Naive thymus-derived CD8-positive, alpha-beta T cell (primary cell): Measurements from ENCODE around the gene CCNI2. TPM values are rescaled to one million over a fixed set of nuclear protein-coding genes. Genes with fewer than 3 reads are reported as not detected.

Source experiments
- ATAC-seq, 2 donors: fragments of 150-1000 bp; cut with Tn5 transposase in 1 of 2; sonication (Bioruptor Pico), chemical (Tn5 transposase) in 1 of 2; 1 replicate in 1 of 2; 2 replicates in 1 of 2; pipeline ENCODE4 v1.10.0; 2021; ENCODE audit warnings: mild to moderate bottlenecking in 2 of 2, moderate library complexity in 2 of 2
- POLR2A ChIA-PET: fragments of 350-600 bp; sonication (Branson Sonifier 250); formaldehyde crosslinking; loops from one replicate; lab custom pipeline; 2021; ENCODE audit warnings: antibody characterized with exemption; lab: Charles Lee
- DNase-seq, 10 donors: peaks; one replicate each; pipeline versions ENCODE4 v3.0.0 to v3.0.0-alpha.2; 2020 to 2022
- H3K27ac Mint-ChIP-seq, 10 donors: one replicate each; pipeline ENCODE4 v1.8.0; 2020 to 2022; ENCODE audit warnings: mild to moderate bottlenecking in 10 of 10, mixed read lengths in 10 of 10, moderate library complexity in 4 of 10, inconsistent platforms in 1 of 10
- H3K27me3 Mint-ChIP-seq, 5 donors: one replicate each; pipeline ENCODE4 v1.8.0; 2021 to 2022; ENCODE audit warnings: mixed read lengths in 5 of 5
- H3K36me3 Mint-ChIP-seq, 3 donors: one replicate each; pipeline ENCODE4 v1.8.0; 2020 to 2022; ENCODE audit warnings: mixed read lengths in 3 of 3, mild to moderate bottlenecking in 2 of 3, inconsistent platforms in 1 of 3
- H3K4me1 Mint-ChIP-seq, 4 donors: one replicate each; pipeline ENCODE4 v1.8.0; 2021 to 2022; ENCODE audit warnings: mixed read lengths in 4 of 4
- H3K4me3 Mint-ChIP-seq, 10 donors: one replicate each; pipeline ENCODE4 v1.8.0; 2020 to 2022; ENCODE audit warnings: mild to moderate bottlenecking in 10 of 10, mixed read lengths in 10 of 10, moderate library complexity in 6 of 10, inconsistent platforms in 1 of 10
- H3K9me3 Mint-ChIP-seq, 9 donors: one replicate each; pipeline ENCODE4 v1.8.0; 2020 to 2022; ENCODE audit warnings: mixed read lengths in 9 of 9, mild to moderate bottlenecking in 3 of 9, inconsistent platforms in 1 of 9, moderate library complexity in 1 of 9
- polyA plus RNA-seq, 3 donors: library from polyadenylated mRNA; unstranded; fragments of 300-500 nt; fragmentation: Illumina TruSeq; gene quantifications; one replicate each; pipeline ENCODE4 v1.2.3, GENCODE V29; 2021
- total RNA-seq, 8 experiments: library from RNA in 2 of 8; stranded (reverse) in 2 of 8; gene quantifications; one replicate each; pipeline ENCODE4 v1.2.3 and lab custom pipeline; 2021 to 2026

The CCNI2 gene
- total and polyA plus RNA-seq, 5 experiments from 2014 or later, result 1.1 to 10.2 (median 2.8) TPM

DNA sequence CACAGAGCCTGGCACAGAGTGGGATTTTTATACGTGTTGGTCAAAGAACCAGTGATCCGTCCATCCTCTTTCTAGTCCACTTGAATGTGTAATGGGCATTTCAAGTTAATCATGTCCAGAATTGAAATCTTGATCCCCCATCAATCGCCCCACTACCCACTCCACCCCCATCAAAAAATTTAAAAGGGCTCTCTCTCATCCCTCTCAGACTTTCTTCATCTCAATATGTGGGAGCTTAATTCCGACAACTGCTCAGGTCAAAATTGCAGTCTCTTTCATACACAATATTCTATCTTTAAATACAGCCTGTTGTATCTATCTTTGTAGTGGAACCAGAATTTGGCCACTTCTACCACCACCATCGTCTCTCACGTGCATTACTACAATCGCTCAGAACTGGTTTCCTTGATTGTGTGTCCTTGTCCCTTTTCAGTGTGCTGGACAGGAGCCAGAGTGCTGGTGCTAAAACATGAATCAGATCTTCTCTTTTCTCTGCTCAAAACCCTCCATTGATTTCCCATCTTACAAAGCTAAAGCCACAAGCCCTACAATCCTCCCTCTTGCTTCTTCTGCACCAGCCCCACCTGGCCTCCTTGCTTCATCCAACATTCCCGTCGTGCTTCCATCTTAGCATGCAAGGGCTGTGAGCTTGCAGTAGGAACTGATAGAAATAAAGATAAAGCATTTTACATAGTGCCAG, 9.1 kb upstream of the CCNI2 start:
- Mint-ChIP-seq H3K4me3 (peak overlapping the region; percentile 91 to 96 (median 94)), H3K9me3 (no peaks in the 10 kb centered on the region), H3K27me3 (peaks cover 0 to 9% (median 0%) of the 10 kb centered on the region in 5 donors), H3K36me3 (peaks cover 0 to 9% (median 0%) of the 10 kb centered on the region in 3 donors), H3K27ac (peak overlapping the region; percentile 89 to 97 (median 94)), H3K4me1 (peaks cover 14 to 36% (median 32%) of the 10 kb centered on the region in 4 donors)
- ATAC-seq (no peak), DNase-seq (no peak)
- POLR2A ChIA-PET, result interaction anchor here (0.5 to 3.2 kb wide), 9 partner anchors 10 to 330 kb away, joined by 3 to 52 read pairs (median 4); partner anchors contain the start of genes CCNI2, HSPA4, RAD50 and SOWAHA

DNA sequence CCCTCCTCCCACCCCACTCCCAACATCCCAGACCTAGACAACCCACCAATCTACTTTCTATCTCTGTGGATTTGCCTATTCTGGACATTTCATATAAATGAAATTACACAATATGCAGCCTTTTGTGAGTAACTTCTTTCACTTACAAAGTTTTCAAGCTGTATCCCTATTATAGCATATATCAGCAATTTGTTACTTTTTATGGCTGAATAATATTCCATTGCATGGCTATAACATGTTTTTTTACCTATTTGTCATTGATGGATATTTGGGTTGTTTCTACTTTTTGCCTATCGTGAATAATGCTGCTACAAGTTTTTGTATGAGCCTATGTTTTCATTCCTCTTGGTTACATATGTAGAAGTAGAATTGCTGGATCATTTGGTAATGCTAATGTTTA, 8.0 kb upstream of the CCNI2 start:
- Mint-ChIP-seq H3K36me3 (no peaks in the 10 kb centered on the region), H3K27me3 (peaks cover 0 to 10% (median 0%) of the 10 kb centered on the region in 5 donors), H3K4me1 (peaks cover 14 to 36% (median 30%) of the 10 kb centered on the region in 4 donors), H3K9me3 (no peaks in the 10 kb centered on the region), H3K27ac (peak overlapping the region in 2 of 10 donors; percentile 4 to 94), H3K4me3 (peak overlapping the region in 1 of 10 donors; percentile 95)
- no peak for DNase-seq
- no peak for ATAC-seq
- POLR2A ChIA-PET, result no interaction called here

DNA sequence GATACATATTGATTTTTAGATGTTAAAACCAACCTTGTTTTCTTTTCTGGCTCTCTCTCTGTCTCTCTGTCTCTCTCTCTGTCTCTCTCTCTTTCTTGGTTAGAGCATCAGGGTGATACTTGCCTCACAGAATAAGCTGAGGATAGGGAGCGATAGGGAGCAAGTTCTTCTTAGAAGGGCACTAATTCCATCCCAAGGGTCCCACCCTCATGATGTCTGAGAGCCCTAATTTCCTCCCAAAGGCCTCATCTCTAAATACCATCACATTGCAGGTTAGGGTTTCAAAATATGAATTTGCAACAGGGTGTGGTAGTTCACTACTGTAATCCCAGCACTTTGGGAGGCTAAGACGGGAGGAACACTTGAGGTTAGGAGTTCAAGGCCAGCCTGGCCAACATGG, 5.1 kb upstream of the CCNI2 start:
- POLR2A ChIA-PET, result no interaction called here
- DNase-seq (no peak), ATAC-seq (no peak)
- no peaks in the 10 kb centered on the region for H3K9me3 Mint-ChIP-seq
- H3K4me3 Mint-ChIP-seq, result no peak overlapping the region
- H3K27me3 Mint-ChIP-seq, result peaks cover 0 to 20% (median 0%) of the 10 kb centered on the region in 5 donors
- H3K36me3 Mint-ChIP-seq, result no peaks in the 10 kb centered on the region
- no peak overlapping the region for H3K27ac Mint-ChIP-seq
- peaks cover 12 to 18% (median 15%) of the 10 kb centered on the region in 4 donors for H3K4me1 Mint-ChIP-seq

DNA sequence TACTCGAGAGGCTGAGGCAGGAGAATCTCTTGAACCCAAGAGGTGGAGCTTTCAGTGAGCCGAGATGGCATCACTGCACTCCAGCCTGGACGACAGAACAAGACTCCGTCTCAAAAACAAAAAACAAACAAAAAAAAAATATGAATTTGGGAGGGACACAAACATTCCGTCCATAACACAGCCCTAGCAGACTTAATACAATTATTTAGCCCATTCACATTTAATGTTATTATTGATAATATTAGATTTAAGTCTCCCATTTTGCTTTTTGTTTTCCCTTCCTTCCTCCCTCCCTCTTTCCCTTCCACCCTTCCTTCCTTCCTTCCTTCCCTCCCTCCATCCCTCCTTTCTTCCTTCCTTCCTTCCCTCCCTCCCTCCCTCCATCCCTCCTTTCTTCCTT, 4.6 kb upstream of the CCNI2 start:
- Mint-ChIP-seq H3K36me3 (no peaks in the 10 kb centered on the region), H3K27ac (no peak overlapping the region), H3K9me3 (no peaks in the 10 kb centered on the region), H3K27me3 (peaks cover 0 to 20% (median 0%) of the 10 kb centered on the region in 5 donors), H3K4me3 (no peak overlapping the region), H3K4me1 (peaks cover 8 to 14% (median 11%) of the 10 kb centered on the region in 4 donors)
- DNase-seq (no peak), ATAC-seq (no peak)
- POLR2A ChIA-PET, result no interaction called here

DNA sequence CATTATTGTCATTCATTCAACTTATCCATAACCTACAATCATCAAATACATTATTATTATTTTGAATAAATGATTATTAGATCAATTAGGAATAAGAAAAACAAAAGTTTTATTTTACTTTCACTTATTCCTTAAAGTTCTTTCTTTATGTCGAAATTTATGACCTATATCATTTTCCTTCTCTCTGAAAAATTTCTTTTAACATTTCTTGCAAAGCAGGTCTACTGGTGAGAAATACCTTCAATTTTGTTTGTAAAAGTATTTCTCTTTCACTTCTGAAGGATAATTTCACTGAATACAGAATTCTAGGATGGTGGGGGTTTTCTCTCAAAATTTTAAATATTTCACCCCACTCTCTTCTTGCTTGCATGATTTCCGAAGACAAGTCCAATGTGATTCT, 2.6 kb upstream of the CCNI2 start:
- POLR2A ChIA-PET, result no interaction called here
- Mint-ChIP-seq H3K4me1 (peaks cover 2 to 8% (median 7%) of the 10 kb centered on the region in 4 donors), H3K9me3 (no peaks in the 10 kb centered on the region), H3K27ac (no peak overlapping the region), H3K36me3 (no peaks in the 10 kb centered on the region), H3K4me3 (no peak overlapping the region), H3K27me3 (peaks cover 0 to 20% (median 0%) of the 10 kb centered on the region in 5 donors)
- DNase-seq (no peak), ATAC-seq (no peak)

DNA sequence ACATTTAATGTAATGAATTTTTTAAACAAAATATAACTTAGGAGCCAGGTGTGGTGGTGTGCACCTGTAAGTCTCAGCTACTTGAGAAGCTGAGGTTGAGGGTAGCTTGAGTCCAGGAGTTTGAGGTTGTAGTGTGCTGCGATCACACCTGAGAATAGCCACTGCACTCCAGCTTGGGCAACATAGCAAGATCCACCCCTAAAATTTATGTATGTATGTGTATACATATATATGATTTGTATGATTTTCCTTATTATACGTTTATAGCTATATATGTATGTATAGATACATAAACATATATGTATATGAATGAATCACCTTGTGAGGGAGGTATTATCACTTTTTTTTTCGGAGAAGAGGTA, 653 bp upstream of the CCNI2 start:
- peaks cover 0 to 17% (median 0%) of the 10 kb centered on the region in 5 donors for H3K27me3 Mint-ChIP-seq
- H3K9me3 Mint-ChIP-seq, result no peaks in the 10 kb centered on the region
- peaks cover 0 to 7% (median 2%) of the 10 kb centered on the region in 3 donors for H3K36me3 Mint-ChIP-seq
- peak overlapping the region in 8 of 10 donors; percentile 48 to 88 (median 58) for H3K27ac Mint-ChIP-seq
- DNase-seq (no peak), ATAC-seq (no peak)
- peak overlapping the region; percentile 74 to 91 (median 82) for H3K4me3 Mint-ChIP-seq
- peaks cover 2 to 8% (median 7%) of the 10 kb centered on the region in 4 donors for H3K4me1 Mint-ChIP-seq
- POLR2A ChIA-PET, result interaction anchor here (0.9 to 3.5 kb wide), 8 partner anchors 9 to 305 kb away, joined by 3 to 52 read pairs (median 4); partner anchors contain the start of genes AFF4, HSPA4, KIF3A and RAD50

DNA sequence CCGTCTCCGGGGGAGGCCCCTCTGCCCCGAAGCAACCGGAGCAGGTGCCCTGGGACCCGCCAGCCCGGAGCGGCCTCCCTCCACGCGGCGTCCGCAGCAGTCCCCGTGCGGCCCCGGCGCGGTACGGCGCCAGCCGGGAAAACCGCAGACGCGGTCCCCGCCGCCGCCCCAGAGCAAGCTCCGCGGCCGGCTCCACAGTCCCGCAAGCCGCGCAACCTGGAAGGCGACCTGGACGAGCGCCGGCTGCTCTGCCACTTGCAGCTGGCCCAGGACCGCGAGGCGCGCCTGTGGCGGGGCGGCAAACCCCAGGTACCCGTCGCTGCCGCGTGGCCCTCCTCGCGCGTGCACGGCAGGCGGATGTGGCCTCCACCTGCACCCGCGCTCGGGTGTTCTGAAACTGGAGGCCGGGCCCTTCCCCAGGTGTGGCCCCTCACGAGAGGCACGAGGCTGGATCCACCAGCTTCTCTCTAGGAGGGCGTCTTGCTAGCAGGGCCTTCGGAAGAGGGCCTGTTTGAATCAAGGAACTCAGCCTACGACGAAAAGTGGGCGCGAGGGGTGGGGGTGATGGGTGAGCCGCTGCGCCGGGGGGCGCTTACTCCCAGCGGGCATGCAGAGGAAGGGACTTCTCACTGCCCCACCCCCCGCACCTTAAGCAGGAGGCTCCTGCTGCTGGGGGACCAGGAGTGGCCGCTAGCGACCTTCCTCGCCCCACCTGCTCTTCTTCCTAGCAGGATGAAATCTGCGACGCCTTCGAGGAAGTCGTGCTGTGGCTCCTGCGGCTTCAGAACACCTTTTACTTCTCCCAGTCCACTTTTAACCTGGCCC, 602 bp downstream of the CCNI2 start:
- H3K27ac Mint-ChIP-seq, result peak overlapping the region in 7 of 10 donors; percentile 24 to 83 (median 74)

DNA sequence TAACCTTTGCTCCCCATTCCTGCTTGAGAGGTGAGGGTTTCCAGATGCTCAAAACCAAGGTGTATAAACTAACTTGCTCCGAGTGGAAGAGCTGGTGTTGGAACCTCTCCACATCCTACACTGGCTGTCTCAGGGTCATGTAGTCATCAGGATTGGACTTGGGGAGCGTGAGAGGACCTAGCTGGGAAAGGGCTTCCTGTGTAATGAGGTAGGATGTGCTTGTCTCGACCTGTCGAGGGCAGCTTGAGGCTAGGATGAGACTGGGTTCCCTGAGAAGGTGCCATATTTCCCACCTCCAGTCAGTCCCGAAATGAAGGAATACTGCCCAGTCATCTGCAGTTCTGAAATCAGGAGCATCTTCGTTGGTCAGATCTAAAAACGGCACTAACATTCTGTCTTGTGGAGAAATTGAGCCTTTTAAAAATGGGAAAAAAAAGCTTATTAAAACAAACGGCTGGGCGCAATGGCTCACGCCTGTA, 1.3 kb downstream of the CCNI2 start:
- peaks cover 0 to 13% (median 0%) of the 10 kb centered on the region in 5 donors for H3K27me3 Mint-ChIP-seq
- peaks cover 0 to 10% (median 5%) of the 10 kb centered on the region in 3 donors for H3K36me3 Mint-ChIP-seq
- H3K9me3 Mint-ChIP-seq, result no peaks in the 10 kb centered on the region
- POLR2A ChIA-PET, result interaction anchor here (2.1 to 3.5 kb wide), 2 partner anchors 11 to 71 kb away, joined by 7 to 52 read pairs; partner anchors contain the start of gene KIF3A
- peak overlapping the region; percentile 62 to 85 (median 68) for H3K4me3 Mint-ChIP-seq
- no peak for ATAC-seq
- H3K4me1 Mint-ChIP-seq, result peaks cover 6 to 9% (median 8%) of the 10 kb centered on the region in 4 donors
- DNase-seq, result peak in 1 of 10 donors; percentile 9
- H3K27ac Mint-ChIP-seq, result peak overlapping the region in 9 of 10 donors; percentile 25 to 83 (median 74)

More for the DNA sequence above, 602 bp downstream of the CCNI2 start:
- Mint-ChIP-seq H3K36me3 (peaks cover 0 to 9% (median 5%) of the 10 kb centered on the region in 3 donors), H3K4me3 (peak overlapping the region; percentile 62 to 85 (median 68)), H3K9me3 (no peaks in the 10 kb centered on the region), H3K27me3 (peaks cover 0 to 13% (median 0%) of the 10 kb centered on the region in 5 donors), H3K4me1 (peaks cover 4 to 8% (median 7%) of the 10 kb centered on the region in 4 donors)
- POLR2A ChIA-PET, result interaction anchor here (0.8 to 3.5 kb wide), 13 partner anchors 8 to 379 kb away, joined by 3 to 52 read pairs (median 3); partner anchors contain the start of genes KIF3A, RAD50, SEPTIN8 and SLC22A5
- DNase-seq, result peak; percentile 23 to 75 (median 50)
- peak; percentile 55 to 62 for ATAC-seq

DNA sequence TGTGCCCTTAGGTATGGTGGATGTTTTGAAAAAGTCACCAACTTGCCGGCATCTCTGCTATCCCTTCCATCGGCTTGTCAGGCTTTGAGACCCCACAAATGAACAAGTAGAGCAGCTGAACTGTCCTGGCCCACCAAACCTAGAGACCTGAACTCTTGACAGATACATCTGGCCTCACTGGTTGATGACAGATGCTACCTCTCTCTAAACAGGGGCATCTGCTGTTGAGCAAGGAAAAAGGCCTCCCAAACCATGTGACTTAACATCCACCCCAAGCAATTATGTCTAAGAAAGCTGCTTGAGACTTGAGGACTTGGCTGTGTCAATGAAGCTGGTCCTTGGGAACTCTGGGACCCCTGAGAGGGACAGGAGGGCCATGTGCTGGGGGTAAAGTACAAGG, 2.3 kb downstream of the CCNI2 start:
- DNase-seq, result no peak
- POLR2A ChIA-PET, result interaction anchor here (3.5 kb wide), 1 partner anchor 12 kb away, joined by 52 read pairs; the partner anchor contains the start of gene KIF3A
- peak overlapping the region in 5 of 10 donors; percentile 4 to 64 (median 51) for H3K4me3 Mint-ChIP-seq
- no peak for ATAC-seq
- H3K9me3 Mint-ChIP-seq, result no peaks in the 10 kb centered on the region
- peaks cover 0 to 10% (median 5%) of the 10 kb centered on the region in 3 donors for H3K36me3 Mint-ChIP-seq
- H3K27me3 Mint-ChIP-seq, result peaks cover 0 to 11% (median 0%) of the 10 kb centered on the region in 5 donors
- H3K27ac Mint-ChIP-seq, result peak overlapping the region in 6 of 10 donors; percentile 16 to 76 (median 22)
- peaks cover 7 to 10% (median 8%) of the 10 kb centered on the region in 4 donors for H3K4me1 Mint-ChIP-seq

DNA sequence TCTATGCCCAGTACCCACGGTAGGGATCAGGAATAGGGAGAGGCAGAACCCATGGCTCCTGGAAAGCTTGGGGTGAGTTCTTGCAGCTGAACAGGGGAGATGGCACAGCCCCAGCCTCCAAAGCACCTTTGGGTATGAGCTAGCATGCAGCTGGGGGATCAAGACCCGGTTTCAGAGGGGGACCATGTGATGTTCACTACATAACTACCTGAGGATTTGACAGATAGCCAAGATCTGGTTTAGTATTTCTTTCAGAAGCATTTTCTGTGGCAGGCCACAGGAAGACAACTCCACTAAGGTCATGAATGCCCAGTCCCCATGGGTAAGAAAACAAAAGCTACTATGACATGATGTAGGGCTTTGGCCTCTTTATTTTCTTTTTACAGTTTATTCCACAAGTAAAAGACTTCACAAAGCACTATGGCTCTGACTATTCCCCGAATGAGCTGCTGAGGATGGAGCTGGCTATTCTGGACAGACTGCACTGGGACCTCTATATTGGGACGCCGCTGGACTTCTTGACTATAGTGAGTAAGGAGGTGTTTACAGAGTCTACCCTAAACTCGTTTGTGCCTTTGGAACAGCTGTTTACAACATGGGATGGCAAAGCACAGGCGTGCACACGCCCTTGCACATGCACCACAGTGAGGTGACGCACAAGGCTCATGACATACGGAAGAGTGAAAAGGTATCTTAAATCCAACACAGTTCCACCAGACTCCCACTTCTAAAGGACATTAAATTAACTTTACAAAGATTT, 3.4 kb downstream of the CCNI2 start:
- peak overlapping the region in 5 of 10 donors; percentile 1 to 59 (median 37) for H3K27ac Mint-ChIP-seq
- peaks cover 8 to 13% (median 9%) of the 10 kb centered on the region in 4 donors for H3K4me1 Mint-ChIP-seq
- DNase-seq, result peak in 1 of 10 donors; percentile 21

DNA sequence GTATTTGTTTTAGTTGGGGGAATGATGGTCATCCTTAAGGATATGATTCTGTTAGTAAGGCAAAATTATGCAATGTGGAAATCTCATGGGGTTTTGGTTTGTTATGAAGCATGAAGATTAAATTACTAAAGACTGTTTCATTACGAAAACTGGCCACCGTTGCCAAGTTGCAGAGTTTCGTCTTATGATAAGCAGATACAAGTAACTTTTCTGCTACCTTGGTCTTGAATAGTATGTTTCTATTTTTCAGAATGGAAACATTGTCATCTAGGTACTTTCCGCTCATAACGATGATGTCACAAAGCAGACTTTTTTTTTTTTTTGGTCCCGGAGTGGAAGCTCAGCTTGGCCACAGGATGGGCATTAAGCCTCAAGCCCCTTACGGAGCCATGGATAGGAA, 4.2 kb downstream of the CCNI2 start:
- Mint-ChIP-seq H3K27ac (peak overlapping the region in 1 of 10 donors; percentile 1), H3K4me1 (peaks cover 8 to 13% (median 9%) of the 10 kb centered on the region in 4 donors), H3K27me3 (peaks cover 0 to 3% (median 0%) of the 10 kb centered on the region in 5 donors), H3K9me3 (no peaks in the 10 kb centered on the region), H3K4me3 (no peak overlapping the region), H3K36me3 (peaks cover 0 to 10% (median 5%) of the 10 kb centered on the region in 3 donors)
- POLR2A ChIA-PET, result interaction anchor here (0.6 kb wide), 1 partner anchor 1419 kb away, joined by 3 read pairs; no protein-coding TSS in a partner anchor
- ATAC-seq (no peak), DNase-seq (no peak)

More for the DNA sequence above, 3.4 kb downstream of the CCNI2 start:
- H3K9me3 Mint-ChIP-seq, result no peaks in the 10 kb centered on the region
- ATAC-seq, result no peak
- POLR2A ChIA-PET, result interaction anchor here (1.0 kb wide), 1 partner anchor 13 kb away, joined by 6 read pairs; the partner anchor contains the start of gene KIF3A
- H3K27me3 Mint-ChIP-seq, result peaks cover 0 to 7% (median 0%) of the 10 kb centered on the region in 5 donors
- H3K36me3 Mint-ChIP-seq, result peaks cover 0 to 10% (median 5%) of the 10 kb centered on the region in 3 donors
- H3K4me3 Mint-ChIP-seq, result no peak overlapping the region
